ENCODE measurements around the gene PPP6R3. TPM values are rescaled to one million over a fixed set of nuclear protein-coding genes. Genes with fewer than 3 reads are reported as not detected.
A peak's percentile ranks its signal among the peaks of the same experiment; 100 is the strongest.

The PPP6R3 gene, protein sequence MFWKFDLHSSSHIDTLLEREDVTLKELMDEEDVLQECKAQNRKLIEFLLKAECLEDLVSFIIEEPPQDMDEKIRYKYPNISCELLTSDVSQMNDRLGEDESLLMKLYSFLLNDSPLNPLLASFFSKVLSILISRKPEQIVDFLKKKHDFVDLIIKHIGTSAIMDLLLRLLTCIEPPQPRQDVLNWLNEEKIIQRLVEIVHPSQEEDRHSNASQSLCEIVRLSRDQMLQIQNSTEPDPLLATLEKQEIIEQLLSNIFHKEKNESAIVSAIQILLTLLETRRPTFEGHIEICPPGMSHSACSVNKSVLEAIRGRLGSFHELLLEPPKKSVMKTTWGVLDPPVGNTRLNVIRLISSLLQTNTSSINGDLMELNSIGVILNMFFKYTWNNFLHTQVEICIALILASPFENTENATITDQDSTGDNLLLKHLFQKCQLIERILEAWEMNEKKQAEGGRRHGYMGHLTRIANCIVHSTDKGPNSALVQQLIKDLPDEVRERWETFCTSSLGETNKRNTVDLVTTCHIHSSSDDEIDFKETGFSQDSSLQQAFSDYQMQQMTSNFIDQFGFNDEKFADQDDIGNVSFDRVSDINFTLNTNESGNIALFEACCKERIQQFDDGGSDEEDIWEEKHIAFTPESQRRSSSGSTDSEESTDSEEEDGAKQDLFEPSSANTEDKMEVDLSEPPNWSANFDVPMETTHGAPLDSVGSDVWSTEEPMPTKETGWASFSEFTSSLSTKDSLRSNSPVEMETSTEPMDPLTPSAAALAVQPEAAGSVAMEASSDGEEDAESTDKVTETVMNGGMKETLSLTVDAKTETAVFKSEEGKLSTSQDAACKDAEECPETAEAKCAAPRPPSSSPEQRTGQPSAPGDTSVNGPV
- 10 to 100 TPM; 72.9 to 93.8 (median 81.7) TPM for total RNA-seq
- polyA plus RNA-seq = 10 to 100 TPM; 23.2 to 37.9 TPM
- long read RNA-seq, donor 1, full-length matches to known transcripts = 4 of 28 reads
- long read RNA-seq, donor 1, partial matches to known transcripts = 11 of 28 reads
- long read RNA-seq, donor 1, other reads (novel, unspliced or antisense) = 13 of 28 reads
- long read RNA-seq, donor 2, full-length matches to known transcripts = 1 of 53 reads
- long read RNA-seq, donor 2, partial matches to known transcripts = 27 of 53 reads
- long read RNA-seq, donor 2, other reads (novel, unspliced or antisense) = 25 of 53 reads
- long read RNA-seq, donor 3, full-length matches to known transcripts = 10 of 43 reads
- long read RNA-seq, donor 3, partial matches to known transcripts = 11 of 43 reads
- long read RNA-seq, donor 3, other reads (novel, unspliced or antisense) = 22 of 43 reads

DNA sequence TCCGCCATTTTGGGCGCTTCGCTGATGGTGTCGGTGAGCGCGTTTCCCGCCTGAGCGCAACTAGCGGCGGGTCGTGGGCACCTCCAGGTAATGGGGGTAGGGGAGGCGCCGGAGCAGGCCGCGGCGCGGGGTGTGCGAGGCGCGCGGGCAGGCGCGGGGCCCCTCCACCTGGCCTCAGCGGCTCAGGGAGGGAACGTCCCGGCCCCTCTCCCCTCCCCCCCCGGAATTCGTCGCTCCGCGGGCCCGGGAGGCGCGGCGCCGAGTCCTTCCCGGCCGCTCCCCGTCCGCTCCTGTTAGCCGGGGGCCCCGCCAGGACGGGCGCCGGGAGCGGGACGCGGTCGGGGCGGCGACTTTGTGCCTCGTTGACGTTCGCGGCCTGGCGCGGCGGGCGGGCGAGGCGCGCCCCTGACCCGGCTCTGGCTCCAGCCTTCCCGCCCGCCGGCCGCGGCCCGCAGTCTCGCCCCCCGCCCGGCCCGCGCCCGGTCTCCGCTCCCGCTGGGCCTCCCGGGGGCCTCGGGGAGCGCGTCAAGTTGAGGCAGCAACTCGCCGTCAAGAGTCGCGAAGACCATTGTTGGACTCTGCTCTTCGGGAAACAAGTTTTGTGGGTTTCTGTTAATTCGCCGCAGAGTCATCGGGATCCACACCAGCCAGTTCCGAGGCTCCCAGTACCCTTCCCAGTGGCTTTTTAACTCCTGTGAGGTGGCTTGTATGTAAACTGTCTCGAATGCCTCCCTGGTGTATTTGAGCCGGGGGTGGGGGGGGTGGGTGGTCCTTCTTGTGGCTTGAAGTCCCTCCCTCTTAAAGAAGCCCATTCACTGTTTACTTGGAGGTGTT is at the start of gene PPP6R3:
Gene PPP6R3, plus strand, starts transcription at position 12 of the 834 bp plus-strand sequence. CDS start 76,913 bp downstream, outside the sequence.
- WGBS, 4 donors = 0 to 1% (median 0%) methylated on average over 27 to 92 of the region's 92 CpGs
- Histone ChIP-seq H3K4me3 (peak within 1 kb of the TSS; percentile 71 to 99 (median 94)), H3K4me1 (peaks cover 2 to 50% (median 45%) of the 10 kb centered on the region in 12 donors), H3K9me3 (no peaks in the 10 kb centered on the region), H3K36me3 (no peaks in the 10 kb centered on the region), H3K27me3 (no peaks in the 10 kb centered on the region), H3K27ac (peak within 1 kb of the TSS; percentile 91 to 99 (median 96))
- intact Hi-C loops (cut with DNase I) = loop anchor here in 7 of 10 donors (5.0 to 10.0 kb wide), 8 partner anchors 46 to 124 kb away; no protein-coding TSS in a partner anchor
- ATAC-seq (peak in 3 of 4 donors; percentile 4 to 67 (median 55)), DNase-seq (no peak)
- TF ChIP-seq POLR2A (IDR thresholded peaks at IDR 0.05) = peak in 1 of 2 donors; percentile 78
- TF ChIP-seq, protein P1, sequence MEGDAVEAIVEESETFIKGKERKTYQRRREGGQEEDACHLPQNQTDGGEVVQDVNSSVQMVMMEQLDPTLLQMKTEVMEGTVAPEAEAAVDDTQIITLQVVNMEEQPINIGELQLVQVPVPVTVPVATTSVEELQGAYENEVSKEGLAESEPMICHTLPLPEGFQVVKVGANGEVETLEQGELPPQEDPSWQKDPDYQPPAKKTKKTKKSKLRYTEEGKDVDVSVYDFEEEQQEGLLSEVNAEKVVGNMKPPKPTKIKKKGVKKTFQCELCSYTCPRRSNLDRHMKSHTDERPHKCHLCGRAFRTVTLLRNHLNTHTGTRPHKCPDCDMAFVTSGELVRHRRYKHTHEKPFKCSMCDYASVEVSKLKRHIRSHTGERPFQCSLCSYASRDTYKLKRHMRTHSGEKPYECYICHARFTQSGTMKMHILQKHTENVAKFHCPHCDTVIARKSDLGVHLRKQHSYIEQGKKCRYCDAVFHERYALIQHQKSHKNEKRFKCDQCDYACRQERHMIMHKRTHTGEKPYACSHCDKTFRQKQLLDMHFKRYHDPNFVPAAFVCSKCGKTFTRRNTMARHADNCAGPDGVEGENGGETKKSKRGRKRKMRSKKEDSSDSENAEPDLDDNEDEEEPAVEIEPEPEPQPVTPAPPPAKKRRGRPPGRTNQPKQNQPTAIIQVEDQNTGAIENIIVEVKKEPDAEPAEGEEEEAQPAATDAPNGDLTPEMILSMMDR (IDR thresholded peaks at IDR 0.05) = peak in 1 of 12 donors; percentile 3

DNA sequence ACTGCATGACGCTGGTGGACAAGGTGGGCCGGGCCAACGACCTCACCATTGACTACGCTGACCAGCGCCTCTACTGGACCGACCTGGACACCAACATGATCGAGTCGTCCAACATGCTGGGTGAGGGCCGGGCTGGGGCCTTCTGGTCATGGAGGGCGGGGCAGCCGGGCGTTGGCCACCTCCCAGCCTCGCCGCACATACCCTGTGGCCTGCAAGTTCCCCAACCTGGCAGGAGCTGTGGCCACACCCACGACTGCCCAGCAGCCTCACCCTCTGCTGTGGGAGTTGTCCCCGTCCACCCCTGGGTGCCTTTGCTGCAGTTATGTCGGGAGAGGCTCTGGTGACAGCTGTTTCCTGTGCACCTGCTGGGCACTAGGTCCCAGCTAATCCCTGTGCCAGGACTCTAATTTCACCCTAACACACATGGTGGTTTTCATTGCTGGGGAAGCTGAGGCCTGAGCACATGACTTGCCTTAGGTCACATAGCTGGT is 49.0 kb upstream of the PPP6R3 start:
- Histone ChIP-seq H3K36me3 (peaks cover 2 to 92% (median 77%) of the 10 kb centered on the region in 9 donors), H3K9me3 (no peaks in the 10 kb centered on the region), H3K4me1 (peaks cover 0 to 20% (median 5%) of the 10 kb centered on the region in 12 donors), H3K4me3 (no peak overlapping the region), H3K27me3 (no peaks in the 10 kb centered on the region), H3K27ac (peak overlapping the region in 2 of 12 donors; percentile 1 to 2)
- peak in 2 of 4 donors; percentile 10 to 15 for ATAC-seq
- no peak for DNase-seq
- intact Hi-C loops (cut with DNase I) = no loop called here
- TF ChIP-seq, protein P1 (IDR thresholded peaks at IDR 0.05) = no peak
- no peak for TF ChIP-seq POLR2A (IDR thresholded peaks at IDR 0.05)
- WGBS, 4 donors = 77 to 88% (median 85%) methylated on average over 6 to 17 of the region's 17 CpGs

Data from heart left ventricle (tissue), 16 donors.